Kidney epithelial cell (primary cell): ENCODE data around the gene KCNN4. TPM values are rescaled to one million over a fixed set of nuclear protein-coding genes. Genes with fewer than 3 reads are reported as not detected.

Experiments used
- DNase-seq: peaks from one replicate; pipeline ENCODE4 v3.0.0-alpha.2; 2010; ENCODE audit warnings: low read depth
- H3K27me3 ChIP-seq: 2 replicates; pipeline ENCODE4 v1.6.0; 2011; ENCODE audit warnings: low read length; ENCODE audit not compliant: control insufficient read depth, insufficient read depth
- H3K36me3 ChIP-seq: 2 replicates; pipeline ENCODE4 v1.5.1; 2011; ENCODE audit warnings: low read length; ENCODE audit not compliant: control insufficient read depth, insufficient read depth
- H3K4me3 ChIP-seq: 2 replicates; pipeline ENCODE4 v1.5.1; 2011; ENCODE audit warnings: low read depth, mild to moderate bottlenecking, control low read depth, low read length
- CTCF ChIP-seq: IDR thresholded peaks from 2 replicates; pipeline ENCODE4 v1.5.1; 2011; ENCODE audit warnings: mild to moderate bottlenecking, moderate library complexity, low read length, control low read depth, inconsistent platforms; ENCODE audit not compliant: insufficient read depth, poor library complexity, severe bottlenecking
- total RNA-seq: library from RNA; depleted of rRNA; stranded (reverse); fragments of >200 nt; gene quantifications from 2 replicates; pipeline ENCODE4 v1.2.3, GENCODE V29; 2015

KCNN4 gene
- total RNA-seq, 1 donor from 2014 or later, result 10.8 TPM

GRCh38 chr19:43747557-43748204, 33.1 kb downstream of the KCNN4 start:
- no peak for TF ChIP-seq CTCF
- DNase-seq, result no peak
- Histone ChIP-seq H3K27me3 (no peaks in the 10 kb centered on the region), H3K36me3 (peaks cover 13% of the 10 kb centered on the region), H3K4me3 (no peak overlapping the region)

GRCh38 chr19:43743059-43743458, 37.7 kb downstream of the KCNN4 start:
- DNase-seq, result no peak
- Histone ChIP-seq H3K27me3 (no peaks in the 10 kb centered on the region), H3K4me3 (no peak overlapping the region), H3K36me3 (peaks cover 7% of the 10 kb centered on the region)
- TF ChIP-seq CTCF, result no peak

DNA sequence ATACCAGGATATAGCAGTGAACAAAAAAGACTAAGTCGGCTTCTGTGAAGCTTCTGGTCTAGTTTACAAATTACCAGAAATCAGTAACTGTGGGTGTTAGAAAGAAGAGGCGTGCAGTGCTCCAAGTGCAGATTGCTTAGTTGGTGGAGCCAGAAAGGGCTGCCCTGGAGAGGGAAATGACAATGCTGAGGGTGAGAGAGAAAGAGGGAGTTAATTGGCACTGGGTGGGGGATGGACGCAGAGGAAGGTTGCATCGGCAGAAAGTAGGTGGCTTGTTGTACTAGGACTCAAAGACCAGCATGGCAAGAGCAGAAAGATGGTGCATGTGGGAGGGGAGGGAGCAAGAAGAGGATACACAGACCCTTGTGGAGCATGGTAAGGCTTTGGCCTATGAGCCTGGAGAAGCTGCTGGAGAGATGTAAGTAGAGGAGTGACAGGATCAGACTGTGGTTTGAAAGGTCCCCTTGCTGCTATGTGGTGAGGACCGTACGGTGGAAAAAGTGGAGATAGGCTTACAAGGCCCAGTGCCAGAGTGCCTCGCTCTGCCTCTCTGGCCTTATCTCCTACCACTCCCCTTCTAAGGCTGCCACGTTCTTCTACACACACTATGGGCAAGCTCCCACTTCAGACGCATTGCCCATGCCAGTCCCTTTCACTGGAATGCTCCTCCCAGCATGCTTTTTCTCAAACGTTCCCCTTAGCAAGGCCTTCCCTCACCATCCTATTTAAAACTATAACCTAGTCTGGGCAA, 39.5 kb downstream of the KCNN4 start:
- no peak for TF ChIP-seq CTCF
- Histone ChIP-seq H3K4me3 (no peak overlapping the region), H3K36me3 (peaks cover 3% of the 10 kb centered on the region), H3K27me3 (no peaks in the 10 kb centered on the region)
- no peak for DNase-seq

- Histone ChIP-seq H3K4me3 (no peak overlapping the region), H3K27me3 (no peaks in the 10 kb centered on the region), H3K36me3 (peaks cover 1% of the 10 kb centered on the region)
- no peak for DNase-seq
- no peak for TF ChIP-seq CTCF
Measured at GRCh38 chr19:43739439-43740235, 41.1 kb downstream of the KCNN4 start.

DNA sequence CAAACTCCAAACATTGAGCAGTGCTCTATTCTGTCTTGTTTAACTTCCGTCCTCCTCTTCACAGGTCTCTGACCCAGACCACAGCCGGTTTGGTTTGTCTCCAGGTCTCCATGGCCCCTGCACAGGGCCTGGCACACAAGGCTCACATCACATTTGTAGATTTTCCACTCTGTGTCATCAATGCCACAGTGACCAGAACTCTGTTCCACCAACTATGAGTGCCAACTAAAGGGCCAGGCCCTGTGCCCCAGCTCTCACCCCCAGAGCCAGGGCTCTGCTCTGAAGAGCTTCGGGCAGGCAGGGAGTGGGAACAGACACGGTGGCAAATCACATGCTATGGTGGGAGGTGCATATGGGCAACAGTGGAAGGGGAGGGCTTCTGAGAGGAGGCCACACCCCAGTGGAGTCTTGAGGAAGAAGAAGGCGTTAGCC, 42.0 kb downstream of the KCNN4 start:
- DNase-seq, result no peak
- no peak for TF ChIP-seq CTCF
- Histone ChIP-seq H3K36me3 (no peaks in the 10 kb centered on the region), H3K27me3 (no peaks in the 10 kb centered on the region), H3K4me3 (no peak overlapping the region)
